Panc1 (cell line): Measurements from ENCODE around the gene PCSK5. TPM values are rescaled to one million over a fixed set of nuclear protein-coding genes. Genes with fewer than 3 reads are reported as not detected.

Source experiments
- ATAC-seq: fragments of 200-7000 bp; cut with Tn5 transposase; 2 replicates; pipeline ENCODE4 v1.9.1; 2020; ENCODE audit warnings: mild to moderate bottlenecking, moderate library complexity
- BruUV-seq: library from RNA; stranded (reverse); fragments of 400-500 nt; replicated peaks from 2 replicates; lab custom pipeline; 2021; lab: Mats Ljungman, UMichigan
- CTCF ChIA-PET: fragments of 300-600 bp; sonication (Branson Sonifier 250); formaldehyde crosslinking; loops from one replicate; lab custom pipeline; 2022; ENCODE audit warnings: antibody characterized with exemption; lab: Charles Lee
- POLR2A ChIA-PET: fragments of 300-600 bp; sonication (Branson Sonifier 250); formaldehyde crosslinking; loops from one replicate; lab custom pipeline; 2022; ENCODE audit warnings: antibody characterized with exemption; lab: Charles Lee
- DNase-seq: peaks from one replicate; pipeline ENCODE4 v3.0.0-alpha.2; 2010; ENCODE audit warnings: low read depth, low spot score
- H3K27ac ChIP-seq: 2 replicates; pipeline ENCODE4 v1.5.1; 2011; ENCODE audit warnings: mild to moderate bottlenecking, low read length, inconsistent platforms
- H3K27me3 ChIP-seq: fragments of 200-500 bp; sonication (Bioruptor generic); 2 replicates; pipeline ENCODE4 v1.6.0; 2014; ENCODE audit warnings: low read length, inconsistent platforms; ENCODE audit not compliant: control insufficient read depth, insufficient read depth
- H3K36me3 ChIP-seq: fragments of 200-500 bp; sonication (Bioruptor generic); 2 replicates; pipeline ENCODE4 v1.5.1; 2014; ENCODE audit warnings: inconsistent platforms, mild to moderate bottlenecking, low read length, moderate library complexity; ENCODE audit not compliant: control insufficient read depth, insufficient read depth
- H3K4me1 ChIP-seq: 2 replicates; pipeline ENCODE4 v1.5.1; 2011; ENCODE audit warnings: inconsistent platforms, mild to moderate bottlenecking, low read length, moderate library complexity; ENCODE audit not compliant: control insufficient read depth, insufficient read depth
- H3K4me3 ChIP-seq, 2 experiments: 2 replicates each; pipeline ENCODE4 v1.5.1; 2011 to 2012; ENCODE audit warnings: low read depth in 2 of 2, low read length in 2 of 2, mild to moderate bottlenecking in 2 of 2, inconsistent platforms in 1 of 2, moderate library complexity in 1 of 2
- H3K9me3 ChIP-seq: fragments of 200-500 bp; sonication (Bioruptor generic); 2 replicates; pipeline ENCODE4 v1.5.1; 2014; ENCODE audit warnings: low read depth, mild to moderate bottlenecking, inconsistent platforms, low read length, moderate library complexity; ENCODE audit not compliant: control insufficient read depth, insufficient read depth
- POLR2AphosphoS5 ChIP-seq: IDR thresholded peaks from 2 replicates; pipeline ENCODE4 v1.6.1; 2012; ENCODE audit warnings: mild to moderate bottlenecking, low read depth, low read length, moderate library complexity
- SIN3A ChIP-seq: IDR thresholded peaks from 2 replicates; pipeline ENCODE4 v1.6.1; 2012; ENCODE audit warnings: low read depth, mild to moderate bottlenecking, low read length, moderate library complexity, borderline replicate concordance; ENCODE audit not compliant: insufficient read depth
- TCF7L2 ChIP-seq: IDR thresholded peaks from 2 replicates; pipeline ENCODE4 v1.6.1; 2011; ENCODE audit warnings: mild to moderate bottlenecking, low read depth, low read length, inconsistent platforms
- in situ Hi-C: cut with HindIII; loops from 2 replicates; pipeline ENCODE4 v1.10.0; 2016; ENCODE audit warnings: low sequenced_read_pairs, low pct_unique_long_range_greater_than_20kb
- intact Hi-C: fragments of 100-400 bp; cut with micrococcal nuclease; formaldehyde crosslinking; loops from one replicate; pipeline ENCODE4 v1.10.0; 2022; ENCODE audit not compliant: unreplicated experiment
- total RNA-seq: library from RNA; stranded (reverse); gene quantifications from one replicate; pipeline ENCODE4 v1.2.1, GENCODE V29; 2021; ENCODE audit not compliant: unreplicated experiment
- TF ChIP-seq, protein P1 (sequence below), 2 experiments: IDR thresholded peaks; 2 replicates each; pipeline ENCODE4 v1.6.1; 2011 to 2012; ENCODE audit warnings: low read depth in 2 of 2, control low read depth in 1 of 2, low read length in 1 of 2, mild to moderate bottlenecking in 1 of 2, moderate library complexity in 1 of 2; ENCODE audit not compliant: insufficient read depth in 1 of 2
- TF ChIP-seq, protein P2 (sequence below): fragments of 450-650 bp; IDR thresholded peaks from 2 replicates; pipeline ENCODE4 v1.5.1; 2017; ENCODE audit warnings: mild to moderate bottlenecking

Gene PCSK5
- total RNA-seq, 1 experiment from 2014 or later: 0.21 TPM

DNA sequence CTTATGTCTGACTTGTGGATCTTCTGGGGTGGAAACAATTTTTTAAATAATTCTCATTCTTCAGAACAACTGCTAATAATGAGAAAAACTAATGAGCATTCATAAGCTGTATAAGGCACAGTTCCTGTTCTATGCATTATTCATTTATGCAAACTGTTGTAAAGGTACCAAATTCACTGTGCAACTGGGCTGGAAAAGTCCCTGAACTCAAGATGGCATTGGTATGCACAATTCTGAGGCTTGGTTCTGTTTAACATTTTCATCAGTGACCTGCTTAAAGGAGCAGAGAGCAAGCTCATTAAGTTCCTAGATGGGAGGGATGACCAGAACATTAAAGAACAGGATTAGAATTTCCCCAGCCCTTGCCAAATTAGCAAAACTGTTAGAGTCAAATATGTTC, 399.2 kb downstream of the PCSK5 start:
- CTCF ChIA-PET: no interaction called here
- Histone ChIP-seq H3K4me3 (no peak overlapping the region), H3K27me3 (no peaks in the 10 kb centered on the region), H3K36me3 (no peaks in the 10 kb centered on the region), H3K9me3 (no peaks in the 10 kb centered on the region), H3K4me1 (no peaks in the 10 kb centered on the region), H3K27ac (no peak overlapping the region)
- DNase-seq (no peak), ATAC-seq (no peak)
- TF ChIP-seq TCF7L2: no peak
- TF ChIP-seq, protein P1, sequence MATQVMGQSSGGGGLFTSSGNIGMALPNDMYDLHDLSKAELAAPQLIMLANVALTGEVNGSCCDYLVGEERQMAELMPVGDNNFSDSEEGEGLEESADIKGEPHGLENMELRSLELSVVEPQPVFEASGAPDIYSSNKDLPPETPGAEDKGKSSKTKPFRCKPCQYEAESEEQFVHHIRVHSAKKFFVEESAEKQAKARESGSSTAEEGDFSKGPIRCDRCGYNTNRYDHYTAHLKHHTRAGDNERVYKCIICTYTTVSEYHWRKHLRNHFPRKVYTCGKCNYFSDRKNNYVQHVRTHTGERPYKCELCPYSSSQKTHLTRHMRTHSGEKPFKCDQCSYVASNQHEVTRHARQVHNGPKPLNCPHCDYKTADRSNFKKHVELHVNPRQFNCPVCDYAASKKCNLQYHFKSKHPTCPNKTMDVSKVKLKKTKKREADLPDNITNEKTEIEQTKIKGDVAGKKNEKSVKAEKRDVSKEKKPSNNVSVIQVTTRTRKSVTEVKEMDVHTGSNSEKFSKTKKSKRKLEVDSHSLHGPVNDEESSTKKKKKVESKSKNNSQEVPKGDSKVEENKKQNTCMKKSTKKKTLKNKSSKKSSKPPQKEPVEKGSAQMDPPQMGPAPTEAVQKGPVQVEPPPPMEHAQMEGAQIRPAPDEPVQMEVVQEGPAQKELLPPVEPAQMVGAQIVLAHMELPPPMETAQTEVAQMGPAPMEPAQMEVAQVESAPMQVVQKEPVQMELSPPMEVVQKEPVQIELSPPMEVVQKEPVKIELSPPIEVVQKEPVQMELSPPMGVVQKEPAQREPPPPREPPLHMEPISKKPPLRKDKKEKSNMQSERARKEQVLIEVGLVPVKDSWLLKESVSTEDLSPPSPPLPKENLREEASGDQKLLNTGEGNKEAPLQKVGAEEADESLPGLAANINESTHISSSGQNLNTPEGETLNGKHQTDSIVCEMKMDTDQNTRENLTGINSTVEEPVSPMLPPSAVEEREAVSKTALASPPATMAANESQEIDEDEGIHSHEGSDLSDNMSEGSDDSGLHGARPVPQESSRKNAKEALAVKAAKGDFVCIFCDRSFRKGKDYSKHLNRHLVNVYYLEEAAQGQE (IDR thresholded peaks at IDR 0.05; ENCODE audit: insufficient read depth in 1 of 2, low read depth in 2 of 2, low read length in 1 of 2): no peak
- no peak for TF ChIP-seq SIN3A
- TF ChIP-seq, protein P2, sequence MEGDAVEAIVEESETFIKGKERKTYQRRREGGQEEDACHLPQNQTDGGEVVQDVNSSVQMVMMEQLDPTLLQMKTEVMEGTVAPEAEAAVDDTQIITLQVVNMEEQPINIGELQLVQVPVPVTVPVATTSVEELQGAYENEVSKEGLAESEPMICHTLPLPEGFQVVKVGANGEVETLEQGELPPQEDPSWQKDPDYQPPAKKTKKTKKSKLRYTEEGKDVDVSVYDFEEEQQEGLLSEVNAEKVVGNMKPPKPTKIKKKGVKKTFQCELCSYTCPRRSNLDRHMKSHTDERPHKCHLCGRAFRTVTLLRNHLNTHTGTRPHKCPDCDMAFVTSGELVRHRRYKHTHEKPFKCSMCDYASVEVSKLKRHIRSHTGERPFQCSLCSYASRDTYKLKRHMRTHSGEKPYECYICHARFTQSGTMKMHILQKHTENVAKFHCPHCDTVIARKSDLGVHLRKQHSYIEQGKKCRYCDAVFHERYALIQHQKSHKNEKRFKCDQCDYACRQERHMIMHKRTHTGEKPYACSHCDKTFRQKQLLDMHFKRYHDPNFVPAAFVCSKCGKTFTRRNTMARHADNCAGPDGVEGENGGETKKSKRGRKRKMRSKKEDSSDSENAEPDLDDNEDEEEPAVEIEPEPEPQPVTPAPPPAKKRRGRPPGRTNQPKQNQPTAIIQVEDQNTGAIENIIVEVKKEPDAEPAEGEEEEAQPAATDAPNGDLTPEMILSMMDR: no peak
- no peak for TF ChIP-seq POLR2AphosphoS5
- in situ Hi-C loops: no loop called here
- POLR2A ChIA-PET: no interaction called here
- no TSS peak for BruUV-seq
- intact Hi-C loops: no loop called here

DNA sequence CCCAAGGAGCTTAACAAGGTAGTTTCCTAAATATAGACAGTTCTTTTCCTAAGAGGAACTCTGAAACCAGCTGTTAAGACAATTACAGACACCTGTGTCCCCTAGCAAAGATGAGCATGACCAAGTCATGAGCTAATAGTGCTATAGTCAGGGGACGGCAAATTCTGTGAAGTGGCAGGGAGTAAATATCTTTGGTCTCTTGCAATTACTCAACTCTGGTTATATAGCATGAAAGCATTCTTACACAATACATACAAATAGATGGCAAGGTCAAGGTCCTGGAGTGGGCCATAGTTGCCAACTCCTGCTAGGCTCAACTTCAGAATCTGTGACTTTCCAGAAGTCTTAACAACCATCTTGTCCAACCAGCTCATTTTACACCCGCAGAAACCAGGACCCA, 400.1 kb downstream of the PCSK5 start:
- in situ Hi-C loops: no loop called here
- no peak overlapping the region for H3K27ac ChIP-seq
- TF ChIP-seq POLR2AphosphoS5 (no peak), TCF7L2 (no peak), SIN3A (no peak)
- TF ChIP-seq, protein P2: no peak
- TF ChIP-seq, protein P1 (IDR thresholded peaks at IDR 0.05; ENCODE audit: insufficient read depth in 1 of 2, low read depth in 2 of 2, low read length in 1 of 2): no peak
- no TSS peak for BruUV-seq
- intact Hi-C loops: no loop called here
- ATAC-seq: no peak
- POLR2A ChIA-PET: interaction anchor here (0.6 kb wide), 1 partner anchor 60 kb away, joined by 11 read pairs; no protein-coding TSS in a partner anchor
- no peaks in the 10 kb centered on the region for H3K27me3 ChIP-seq
- no peaks in the 10 kb centered on the region for H3K4me1 ChIP-seq
- DNase-seq: no peak
- CTCF ChIA-PET: no interaction called here
- H3K4me3 ChIP-seq: no peak overlapping the region
- no peaks in the 10 kb centered on the region for H3K36me3 ChIP-seq
- H3K9me3 ChIP-seq: no peaks in the 10 kb centered on the region
